Measurements from ENCODE around the gene CD8B. TPM values are rescaled to one million over a fixed set of nuclear protein-coding genes. Genes with fewer than 3 reads are reported as not detected.

Gene CD8B
- total RNA-seq, 1 experiment from 2014 or later = 0.47 TPM

- Histone ChIP-seq H4K20me1 (ENCODE audit: insufficient read depth) (no peaks in the 10 kb centered on the region), H2AFZ (ENCODE audit: low read depth, low read length, poor library complexity, severe bottlenecking) (no peak overlapping the region), H3K9me3 (ENCODE audit: control insufficient read depth in 1 of 2, insufficient read depth in 1 of 2, low read depth in 1 of 2, low read length in 2 of 2) (no peaks in the 10 kb centered on the region), H3K9ac (ENCODE audit: low read length) (no peak overlapping the region), H3K36me3 (ENCODE audit: control insufficient read depth in 1 of 2, insufficient read depth in 2 of 2, low read length in 2 of 2) (no peaks in the 10 kb centered on the region), H3K4me2 (ENCODE audit: low read length) (no peak overlapping the region), H3K79me2 (ENCODE audit: insufficient read depth, low read length) (no peaks in the 10 kb centered on the region), H3K4me3 (replicated peaks in 1 of 2; ENCODE audit: low read depth in 1 of 2, low read length in 2 of 2) (no peak overlapping the region), H3K27ac (ENCODE audit: low read depth, low read length) (no peak overlapping the region), H3K9me2 (ENCODE audit: insufficient read depth) (no peaks in the 10 kb centered on the region), H3K4me1 (ENCODE audit: control insufficient read depth in 1 of 2, insufficient read depth in 2 of 2, low read length in 2 of 2) (no peaks in the 10 kb centered on the region), H3K27me3 (ENCODE audit: insufficient read depth, low read length) (no peaks in the 10 kb centered on the region)
- DNase-seq (ENCODE audit: low read depth, low spot score) = no peak
- intact Hi-C loops (cut with micrococcal nuclease) = no loop called here
- RAD21 ChIA-PET (ENCODE audit: low non-redundant PET in 1 of 2, low total read pairs in 2 of 2, uncharacterized antibody in 2 of 2, unreplicated experiment in 2 of 2) = no interaction called here
- CTCF ChIA-PET = no interaction called here
- no peak for TF ChIP-seq POLR2AphosphoS5 (IDR thresholded peaks at IDR 0.05; ENCODE audit: low read depth, low read length)
- POLR2A ChIA-PET = no interaction called here
- no TSS peak for BruUV-seq (replicated peaks)
- no peak for ATAC-seq
These were observed 38.9 kb downstream of the CD8B start for GRCh38 chr2:86822668-86823345.

DNA sequence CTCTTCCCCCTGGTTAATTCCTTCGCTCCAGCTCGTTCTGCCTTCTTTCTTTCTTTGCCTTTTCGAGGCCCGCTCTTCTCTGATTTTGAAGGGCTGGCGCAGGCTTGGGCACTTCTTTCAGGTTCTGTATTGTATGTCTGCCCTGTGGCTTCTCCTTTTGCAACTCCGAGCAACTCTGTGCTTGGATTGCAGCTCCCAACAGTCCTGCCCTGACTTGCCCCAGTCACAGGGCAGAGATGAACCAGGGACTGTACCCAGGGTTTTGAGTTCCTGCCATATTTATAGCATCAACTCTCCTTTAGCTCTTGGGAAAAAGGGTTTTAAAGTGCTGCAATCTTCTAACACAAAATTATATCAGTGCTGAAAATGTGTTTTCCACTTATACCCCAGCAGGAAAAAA, 39.8 kb downstream of the CD8B start:
- ChIA-PET POLR2A (no interaction called here), RAD21 (ENCODE audit: low non-redundant PET in 1 of 2, low total read pairs in 2 of 2, uncharacterized antibody in 2 of 2, unreplicated experiment in 2 of 2) (no interaction called here), CTCF (no interaction called here)
- Histone ChIP-seq H3K4me1 (ENCODE audit: control insufficient read depth in 1 of 2, insufficient read depth in 2 of 2, low read length in 2 of 2) (no peaks in the 10 kb centered on the region), H2AFZ (ENCODE audit: low read depth, low read length, poor library complexity, severe bottlenecking) (no peak overlapping the region), H3K27me3 (ENCODE audit: insufficient read depth, low read length) (no peaks in the 10 kb centered on the region), H3K36me3 (ENCODE audit: control insufficient read depth in 1 of 2, insufficient read depth in 2 of 2, low read length in 2 of 2) (no peaks in the 10 kb centered on the region), H3K9me2 (ENCODE audit: insufficient read depth) (no peaks in the 10 kb centered on the region), H4K20me1 (ENCODE audit: insufficient read depth) (no peaks in the 10 kb centered on the region), H3K4me3 (replicated peaks in 1 of 2; ENCODE audit: low read depth in 1 of 2, low read length in 2 of 2) (no peak overlapping the region), H3K79me2 (ENCODE audit: insufficient read depth, low read length) (no peaks in the 10 kb centered on the region), H3K9me3 (ENCODE audit: control insufficient read depth in 1 of 2, insufficient read depth in 1 of 2, low read depth in 1 of 2, low read length in 2 of 2) (no peaks in the 10 kb centered on the region), H3K27ac (ENCODE audit: low read depth, low read length) (no peak overlapping the region), H3K4me2 (ENCODE audit: low read length) (no peak overlapping the region), H3K9ac (ENCODE audit: low read length) (no peak overlapping the region)
- intact Hi-C loops (cut with micrococcal nuclease) = no loop called here
- DNase-seq (ENCODE audit: low read depth, low spot score) (no peak), ATAC-seq (no peak)
- BruUV-seq (replicated peaks) = no TSS peak
- TF ChIP-seq, protein P1, sequence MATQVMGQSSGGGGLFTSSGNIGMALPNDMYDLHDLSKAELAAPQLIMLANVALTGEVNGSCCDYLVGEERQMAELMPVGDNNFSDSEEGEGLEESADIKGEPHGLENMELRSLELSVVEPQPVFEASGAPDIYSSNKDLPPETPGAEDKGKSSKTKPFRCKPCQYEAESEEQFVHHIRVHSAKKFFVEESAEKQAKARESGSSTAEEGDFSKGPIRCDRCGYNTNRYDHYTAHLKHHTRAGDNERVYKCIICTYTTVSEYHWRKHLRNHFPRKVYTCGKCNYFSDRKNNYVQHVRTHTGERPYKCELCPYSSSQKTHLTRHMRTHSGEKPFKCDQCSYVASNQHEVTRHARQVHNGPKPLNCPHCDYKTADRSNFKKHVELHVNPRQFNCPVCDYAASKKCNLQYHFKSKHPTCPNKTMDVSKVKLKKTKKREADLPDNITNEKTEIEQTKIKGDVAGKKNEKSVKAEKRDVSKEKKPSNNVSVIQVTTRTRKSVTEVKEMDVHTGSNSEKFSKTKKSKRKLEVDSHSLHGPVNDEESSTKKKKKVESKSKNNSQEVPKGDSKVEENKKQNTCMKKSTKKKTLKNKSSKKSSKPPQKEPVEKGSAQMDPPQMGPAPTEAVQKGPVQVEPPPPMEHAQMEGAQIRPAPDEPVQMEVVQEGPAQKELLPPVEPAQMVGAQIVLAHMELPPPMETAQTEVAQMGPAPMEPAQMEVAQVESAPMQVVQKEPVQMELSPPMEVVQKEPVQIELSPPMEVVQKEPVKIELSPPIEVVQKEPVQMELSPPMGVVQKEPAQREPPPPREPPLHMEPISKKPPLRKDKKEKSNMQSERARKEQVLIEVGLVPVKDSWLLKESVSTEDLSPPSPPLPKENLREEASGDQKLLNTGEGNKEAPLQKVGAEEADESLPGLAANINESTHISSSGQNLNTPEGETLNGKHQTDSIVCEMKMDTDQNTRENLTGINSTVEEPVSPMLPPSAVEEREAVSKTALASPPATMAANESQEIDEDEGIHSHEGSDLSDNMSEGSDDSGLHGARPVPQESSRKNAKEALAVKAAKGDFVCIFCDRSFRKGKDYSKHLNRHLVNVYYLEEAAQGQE (IDR thresholded peaks at IDR 0.05; ENCODE audit: low read depth) = no peak
- TF ChIP-seq SIN3A (IDR thresholded peaks at IDR 0.05; ENCODE audit: low read depth) = no peak
- TF ChIP-seq FOSL1 (IDR thresholded peaks at IDR 0.05; ENCODE audit: low read depth) = no peak
- no peak for TF ChIP-seq EGR1 (IDR thresholded peaks at IDR 0.05; ENCODE audit: low read depth)
- TF ChIP-seq YY1 (IDR thresholded peaks at IDR 0.05; ENCODE audit: extremely low read depth, insufficient replicate concordance, low read depth, low read length) = no peak
- TF ChIP-seq MAX (IDR thresholded peaks at IDR 0.05) = no peak
- no peak for TF ChIP-seq ZFX (IDR thresholded peaks at IDR 0.05)
- TF ChIP-seq, protein P2, sequence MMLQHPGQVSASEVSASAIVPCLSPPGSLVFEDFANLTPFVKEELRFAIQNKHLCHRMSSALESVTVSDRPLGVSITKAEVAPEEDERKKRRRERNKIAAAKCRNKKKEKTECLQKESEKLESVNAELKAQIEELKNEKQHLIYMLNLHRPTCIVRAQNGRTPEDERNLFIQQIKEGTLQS (IDR thresholded peaks at IDR 0.05) = no peak
- no peak for TF ChIP-seq SP1 (IDR thresholded peaks at IDR 0.05; ENCODE audit: low read depth)
- no peak for TF ChIP-seq CEBPB (IDR thresholded peaks at IDR 0.05; ENCODE audit: low read depth)
- TF ChIP-seq TCF7L2 (IDR thresholded peaks at IDR 0.05; ENCODE audit: borderline replicate concordance, extremely low read depth, insufficient read depth, insufficient read length) = no peak
- TF ChIP-seq, protein P3, sequence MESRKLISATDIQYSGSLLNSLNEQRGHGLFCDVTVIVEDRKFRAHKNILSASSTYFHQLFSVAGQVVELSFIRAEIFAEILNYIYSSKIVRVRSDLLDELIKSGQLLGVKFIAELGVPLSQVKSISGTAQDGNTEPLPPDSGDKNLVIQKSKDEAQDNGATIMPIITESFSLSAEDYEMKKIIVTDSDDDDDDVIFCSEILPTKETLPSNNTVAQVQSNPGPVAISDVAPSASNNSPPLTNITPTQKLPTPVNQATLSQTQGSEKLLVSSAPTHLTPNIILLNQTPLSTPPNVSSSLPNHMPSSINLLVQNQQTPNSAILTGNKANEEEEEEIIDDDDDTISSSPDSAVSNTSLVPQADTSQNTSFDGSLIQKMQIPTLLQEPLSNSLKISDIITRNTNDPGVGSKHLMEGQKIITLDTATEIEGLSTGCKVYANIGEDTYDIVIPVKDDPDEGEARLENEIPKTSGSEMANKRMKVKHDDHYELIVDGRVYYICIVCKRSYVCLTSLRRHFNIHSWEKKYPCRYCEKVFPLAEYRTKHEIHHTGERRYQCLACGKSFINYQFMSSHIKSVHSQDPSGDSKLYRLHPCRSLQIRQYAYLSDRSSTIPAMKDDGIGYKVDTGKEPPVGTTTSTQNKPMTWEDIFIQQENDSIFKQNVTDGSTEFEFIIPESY (IDR thresholded peaks at IDR 0.05; ENCODE audit: extremely low read depth, insufficient replicate concordance, low read length) = no peak
- no peak for TF ChIP-seq ZNF274 (IDR thresholded peaks at IDR 0.05; ENCODE audit: low read depth, low read length)
